Suppressor macrophage treated with lipopolysaccharide for 1 hour (primary cell): ENCODE data around the gene FUT6.

Source experiments
- DNase-seq, 3 donors: peaks; one replicate each; pipeline ENCODE4 v3.0.0-alpha.2; 2020 to 2022

Gene FUT6

GRCh38 chr19:5827891-5828660 is 11.4 kb downstream of the FUT6 start:
- DNase-seq = peak; percentile 95

GRCh38 chr19:5827342-5827890 is 12.1 kb downstream of the FUT6 start:
- DNase-seq = no peak

GRCh38 chr19:5826531-5827341 is 12.8 kb downstream of the FUT6 start:
- DNase-seq = peak; percentile 31 to 58 (median 41)

GRCh38 chr19:5825178-5825577 is 14.3 kb downstream of the FUT6 start:
- no peak for DNase-seq

- DNase-seq = no peak
Observed at GRCh38 chr19:5824751-5825150, 14.8 kb downstream of the FUT6 start.

GRCh38 chr19:5823579-5824281 is 15.8 kb downstream of the FUT6 start:
- no peak for DNase-seq

GRCh38 chr19:5822181-5822844 is 17.2 kb downstream of the FUT6 start:
- DNase-seq = no peak

GRCh38 chr19:5821521-5822180 is 17.9 kb downstream of the FUT6 start:
- no peak for DNase-seq

GRCh38 chr19:5820785-5821184 is 18.7 kb downstream of the FUT6 start:
- no peak for DNase-seq

- no peak for DNase-seq
Observed at GRCh38 chr19:5818594-5818993, 20.9 kb downstream of the FUT6 start.

- DNase-seq = no peak
Observed at GRCh38 chr19:5817218-5817617, 22.3 kb downstream of the FUT6 start.

GRCh38 chr19:5814852-5815246 is 24.7 kb downstream of the FUT6 start:
- DNase-seq = no peak

GRCh38 chr19:5814123-5814851 is 25.2 kb downstream of the FUT6 start:
- DNase-seq = no peak

- DNase-seq = no peak
Observed at GRCh38 chr19:5811117-5811516, 28.4 kb downstream of the FUT6 start.

GRCh38 chr19:5809469-5809868 is 30.0 kb downstream of the FUT6 start:
- DNase-seq = no peak

GRCh38 chr19:5809053-5809452 is 30.4 kb downstream of the FUT6 start:
- no peak for DNase-seq

- DNase-seq = no peak
Observed at GRCh38 chr19:5808120-5808816, 31.2 kb downstream of the FUT6 start.

GRCh38 chr19:5806905-5807304 is 32.6 kb downstream of the FUT6 start:
- no peak for DNase-seq

- DNase-seq = no peak
Observed at GRCh38 chr19:5806133-5806489, 33.4 kb downstream of the FUT6 start.

- peak; percentile 47 to 82 (median 57) for DNase-seq
Observed at GRCh38 chr19:5805462-5806132, 33.9 kb downstream of the FUT6 start.
